Endothelial cell of umbilical vein (primary cell): ENCODE data around the gene OR2Y1. TPM values are rescaled to one million over a fixed set of nuclear protein-coding genes. Genes with fewer than 3 reads are reported as not detected.

ENCODE experiments used
- BruUV-seq: library from RNA; stranded (reverse); fragments of 400-500 nt; replicated peaks from 2 replicates; lab custom pipeline; 2021; lab: Mats Ljungman, UMichigan
- CTCF ChIA-PET: fragments of 300-600, 350-600 bp; sonication (Branson Sonifier 250); formaldehyde crosslinking; loops from one replicate; lab custom pipeline; 2021; ENCODE audit warnings: antibody characterized with exemption, inconsistent platforms; lab: Charles Lee
- POLR2A ChIA-PET: fragments of 300-600, 350-600 bp; sonication (Branson Sonifier 250); formaldehyde crosslinking; loops from one replicate; lab custom pipeline; 2021; ENCODE audit warnings: antibody characterized with exemption, inconsistent platforms; lab: Charles Lee
- DNase-seq: peaks from one replicate; pipeline ENCODE4 v3.0.0-alpha.2; 2011; ENCODE audit warnings: low read depth, low spot score
- FAIRE-seq: peaks from 2 replicates; lab custom pipeline; 2011; peaks lifted over from hg19 to GRCh38; lab: Jason Lieb, UNC
- H2AFZ ChIP-seq: 2 replicates; pipeline ENCODE4 v1.6.0; 2012; ENCODE audit warnings: low read depth, low read length, control low read depth, inconsistent platforms
- H3K27ac ChIP-seq: 2 replicates; pipeline ENCODE4 v1.5.1; 2011; ENCODE audit warnings: low read depth, mild to moderate bottlenecking, control low read depth, low read length, moderate library complexity; ENCODE audit not compliant: insufficient read depth
- H3K27me3 ChIP-seq, 2 experiments: 2 replicates each; pipeline versions ENCODE4 v1.6.0 to v1.6.1; 2011; ENCODE audit warnings: low read length in 2 of 2, mixed read lengths in 1 of 2; ENCODE audit not compliant: control insufficient read depth in 2 of 2, insufficient read depth in 2 of 2
- H3K36me3 ChIP-seq, 2 experiments: 2 replicates in 1 of 2; 3 replicates in 1 of 2; pipeline ENCODE4 v1.5.1; 2011; ENCODE audit warnings: low read length in 2 of 2, mild to moderate bottlenecking in 1 of 2, moderate library complexity in 1 of 2; ENCODE audit not compliant: control insufficient read depth in 2 of 2, insufficient read depth in 2 of 2; ENCODE audit errors: extremely low read depth in 1 of 2
- H3K4me1 ChIP-seq: 3 replicates; pipeline ENCODE4 v1.5.1; 2011; ENCODE audit warnings: mild to moderate bottlenecking, low read length; ENCODE audit not compliant: control insufficient read depth, insufficient read depth; ENCODE audit errors: extremely low read depth
- H3K4me2 ChIP-seq: 2 replicates; pipeline ENCODE4 v1.6.1; 2011; ENCODE audit warnings: low read length, control low read depth, mixed read lengths; ENCODE audit not compliant: insufficient read depth
- H3K4me3 ChIP-seq, 3 experiments: fragments of 200-600 bp in 1 of 3; sonication (generic), shearing (Covaris generic) in 1 of 3; replicated peaks in 1 of 3; 2 replicates each; pipeline ENCODE4 v1.5.1; 2011 to 2016; ENCODE audit warnings: control low read depth in 3 of 3, low read length in 3 of 3, mild to moderate bottlenecking in 2 of 3, inconsistent platforms in 1 of 3, low read depth in 1 of 3, moderate library complexity in 1 of 3; ENCODE audit not compliant: insufficient read depth in 1 of 3
- H3K79me2 ChIP-seq: 2 replicates; pipeline ENCODE4 v1.6.0; 2012; ENCODE audit warnings: low read length, inconsistent platforms; ENCODE audit not compliant: control insufficient read depth, insufficient read depth
- H3K9ac ChIP-seq: replicated peaks from 2 replicates; pipeline ENCODE3; 2011; ENCODE audit warnings: low read length, control low read depth; ENCODE audit not compliant: insufficient read depth; ENCODE audit errors: extremely low read depth
- H3K9me1 ChIP-seq: replicated peaks from 3 replicates; pipeline ENCODE4 v1.6.0; 2011; ENCODE audit warnings: mild to moderate bottlenecking, low read length; ENCODE audit not compliant: control insufficient read depth, insufficient read depth; ENCODE audit errors: extremely low read depth
- H3K9me3 ChIP-seq: replicated peaks from 2 replicates; pipeline ENCODE4 v1.5.1; 2012; ENCODE audit warnings: low read length, inconsistent platforms; ENCODE audit not compliant: control insufficient read depth, insufficient read depth
- H4K20me1 ChIP-seq: replicated peaks from 2 replicates; pipeline ENCODE3; 2011; ENCODE audit warnings: mild to moderate bottlenecking, low read length; ENCODE audit not compliant: control insufficient read depth, insufficient read depth; ENCODE audit errors: extremely low read depth
- EZH2 ChIP-seq: IDR thresholded peaks from 2 replicates; pipeline ENCODE4 v1.6.1; 2012; ENCODE audit warnings: borderline replicate concordance, low read depth, mild to moderate bottlenecking, moderate library complexity, low read length, inconsistent platforms; ENCODE audit not compliant: severe bottlenecking
- FOS ChIP-seq: IDR thresholded peaks from 2 replicates; pipeline ENCODE4 v1.6.1; 2011; ENCODE audit warnings: mild to moderate bottlenecking, low read length, moderate library complexity, borderline replicate concordance; ENCODE audit not compliant: insufficient read depth
- GATA2 ChIP-seq: IDR thresholded peaks from 2 replicates; pipeline ENCODE4 v1.7.0; 2011; ENCODE audit warnings: low read depth, mild to moderate bottlenecking, moderate library complexity, mixed read lengths, low read length; ENCODE audit not compliant: insufficient read length, insufficient read depth
- JUN ChIP-seq: IDR thresholded peaks from 2 replicates; pipeline ENCODE4 v1.6.1; 2011; ENCODE audit warnings: borderline replicate concordance, low read depth; ENCODE audit not compliant: insufficient read length, insufficient read depth
- MYC ChIP-seq: IDR thresholded peaks from one replicate; pipeline ENCODE4 v1.6.1; 2011; ENCODE audit warnings: mild to moderate bottlenecking, low read depth, low read length
- POLR2A ChIP-seq: IDR thresholded peaks from 2 replicates; pipeline ENCODE4 v1.6.1; 2012; ENCODE audit warnings: low read depth, mild to moderate bottlenecking, control low read depth, low read length
- POLR2AphosphoS5 ChIP-seq: IDR thresholded peaks from 2 replicates; pipeline ENCODE4 v1.6.1; 2012; ENCODE audit warnings: low read depth, mild to moderate bottlenecking, control low read depth, low read length, moderate library complexity; ENCODE audit not compliant: insufficient read depth
- dilution Hi-C: fragments of 300-500 bp; cut with MboI; formaldehyde crosslinking; loops from one replicate; pipeline ENCODE4 v1.15.0; 2019; ENCODE audit warnings: low sequenced_read_pairs; ENCODE audit not compliant: extremely low pct_ligation_motif_present
- intact Hi-C: fragments of 100-400 bp; cut with micrococcal nuclease; formaldehyde crosslinking; loops from one replicate; pipeline ENCODE4 v1.10.0; 2022
- polyA plus RNA-seq, 4 experiments: library from polyadenylated mRNA; depleted of rRNA in 3 of 4; stranded (reverse) in 3 of 4; unstranded in 1 of 4; fragments of >200 nt; gene quantifications; 2 replicates each; pipeline versions ENCODE4 v1.2.1 to v1.2.3, GENCODE V29; 2011 to 2012; ENCODE audit warnings: missing spikeins in 1 of 4
- total RNA-seq: library from RNA; stranded (reverse); gene quantifications from 2 replicates; pipeline ENCODE4 v1.2.3, GENCODE V29; 2021
- TF ChIP-seq, protein P1 (sequence below): IDR thresholded peaks from 2 replicates; pipeline ENCODE4 v1.6.1; 2011; ENCODE audit not compliant: insufficient read depth, insufficient read length
- TF ChIP-seq, protein P2 (sequence below), 2 donors: IDR thresholded peaks; 1 replicate in 1 of 2; 2 replicates in 1 of 2; pipeline ENCODE4 v1.5.1; 2011; ENCODE audit warnings: low read length in 2 of 2, mild to moderate bottlenecking in 2 of 2, moderate library complexity in 2 of 2, control low read depth in 1 of 2, inconsistent platforms in 1 of 2, low read depth in 1 of 2; ENCODE audit not compliant: insufficient read depth in 1 of 2; ENCODE audit errors: extremely low read depth in 1 of 2

The OR2Y1 gene
- total and polyA plus RNA-seq, 2 donors (not counting 3 experiments of a cell fraction or from before 2014, with no cell fraction given), result not detected

DNA sequence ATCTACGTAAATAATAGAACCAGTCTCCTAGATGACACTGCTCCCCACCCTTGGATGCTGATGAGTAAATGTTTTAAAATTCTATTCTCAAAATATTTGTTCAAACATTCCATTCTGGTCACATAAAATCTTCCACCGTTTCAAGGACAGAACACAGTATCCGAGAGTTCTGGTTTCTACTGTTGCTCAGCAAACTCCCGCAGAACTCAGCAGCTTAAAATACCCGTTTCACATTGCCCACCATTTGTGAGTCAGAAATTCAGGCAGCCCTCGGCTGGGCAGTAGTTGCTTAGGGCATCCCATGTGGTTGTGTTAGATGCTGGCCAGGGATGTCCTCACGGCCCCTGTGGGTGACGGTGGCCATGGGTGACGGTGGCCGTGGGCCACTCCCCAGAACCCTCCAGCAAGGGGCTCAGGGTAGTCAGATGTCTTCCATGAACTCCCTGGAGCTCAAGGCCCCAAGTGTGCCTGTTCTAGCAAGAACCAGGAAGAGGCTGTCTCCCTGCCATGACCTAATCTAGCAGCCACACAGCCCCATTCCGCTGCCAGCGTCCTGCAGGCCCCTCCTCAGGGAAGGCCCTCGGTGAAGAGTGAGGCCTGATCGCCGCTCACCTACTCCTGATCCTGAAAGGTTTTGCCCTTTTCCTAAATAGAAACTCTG, 45.4 kb upstream of the OR2Y1 start:
- FAIRE-seq (no peak), DNase-seq (peak; percentile 48)
- intact Hi-C loops (loop anchor here (5.0 to 10.0 kb wide), 2 partner anchors 267 to 300 kb away; no protein-coding TSS in a partner anchor), dilution Hi-C loops (no loop called here)
- Histone ChIP-seq H3K36me3 (peaks cover 0 to 4% of the 10 kb centered on the region in 2 experiments), H3K27me3 (no peaks in the 10 kb centered on the region), H3K27ac (peak overlapping the region; percentile 80), H4K20me1 (no peaks in the 10 kb centered on the region), H2AFZ (no peak overlapping the region), H3K9me1 (no peaks in the 10 kb centered on the region), H3K4me3 (no peak overlapping the region), H3K4me1 (peaks cover 34% of the 10 kb centered on the region), H3K9ac (no peak overlapping the region), H3K9me3 (no peaks in the 10 kb centered on the region), H3K4me2 (no peak overlapping the region), H3K79me2 (peaks cover 3% of the 10 kb centered on the region)
- no TSS peak for BruUV-seq
- ChIA-PET CTCF (interaction anchor here (0.6 to 5.0 kb wide), 31 partner anchors 9 to 404 kb away, joined by 3 to 53 read pairs (median 4); partner anchors contain the start of genes MGAT1 and ZFP62), POLR2A (interaction anchor here (0.7 kb wide), 1 partner anchor 17 kb away, joined by 3 read pairs; no protein-coding TSS in a partner anchor)
- TF ChIP-seq JUN (no peak), EZH2 (no peak), POLR2AphosphoS5 (no peak), MYC (no peak), FOS (no peak), GATA2 (no peak), POLR2A (no peak)
- TF ChIP-seq, protein P1, sequence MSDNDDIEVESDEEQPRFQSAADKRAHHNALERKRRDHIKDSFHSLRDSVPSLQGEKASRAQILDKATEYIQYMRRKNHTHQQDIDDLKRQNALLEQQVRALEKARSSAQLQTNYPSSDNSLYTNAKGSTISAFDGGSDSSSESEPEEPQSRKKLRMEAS, result no peak
- TF ChIP-seq, protein P2, sequence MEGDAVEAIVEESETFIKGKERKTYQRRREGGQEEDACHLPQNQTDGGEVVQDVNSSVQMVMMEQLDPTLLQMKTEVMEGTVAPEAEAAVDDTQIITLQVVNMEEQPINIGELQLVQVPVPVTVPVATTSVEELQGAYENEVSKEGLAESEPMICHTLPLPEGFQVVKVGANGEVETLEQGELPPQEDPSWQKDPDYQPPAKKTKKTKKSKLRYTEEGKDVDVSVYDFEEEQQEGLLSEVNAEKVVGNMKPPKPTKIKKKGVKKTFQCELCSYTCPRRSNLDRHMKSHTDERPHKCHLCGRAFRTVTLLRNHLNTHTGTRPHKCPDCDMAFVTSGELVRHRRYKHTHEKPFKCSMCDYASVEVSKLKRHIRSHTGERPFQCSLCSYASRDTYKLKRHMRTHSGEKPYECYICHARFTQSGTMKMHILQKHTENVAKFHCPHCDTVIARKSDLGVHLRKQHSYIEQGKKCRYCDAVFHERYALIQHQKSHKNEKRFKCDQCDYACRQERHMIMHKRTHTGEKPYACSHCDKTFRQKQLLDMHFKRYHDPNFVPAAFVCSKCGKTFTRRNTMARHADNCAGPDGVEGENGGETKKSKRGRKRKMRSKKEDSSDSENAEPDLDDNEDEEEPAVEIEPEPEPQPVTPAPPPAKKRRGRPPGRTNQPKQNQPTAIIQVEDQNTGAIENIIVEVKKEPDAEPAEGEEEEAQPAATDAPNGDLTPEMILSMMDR (IDR thresholded peaks at IDR 0.05; ENCODE audit: extremely low read depth in 1 of 2, insufficient read depth in 1 of 2, low read depth in 1 of 2, low read length in 2 of 2), result no peak
